ENCODE data around the gene ZNF37A. TPM values are rescaled to one million over a fixed set of nuclear protein-coding genes. Genes with fewer than 3 reads are reported as not detected.
"Not testable (repeated sequence)": the region's sequence is repeated elsewhere in the genome, so short reads cannot be mapped to it uniquely, and the experiment has no call there.

The ZNF37A gene
- total RNA-seq, 1 donor from 2014 or later, result 21.1 TPM

GRCh38 chr10:38119038-38119437, 24.9 kb downstream of the ZNF37A start:
- no peak for DNase-seq
- Mint-ChIP-seq H3K27me3 (ENCODE audit: unreplicated experiment) (no peaks in the 10 kb centered on the region), H3K36me3 (ENCODE audit: unreplicated experiment) (peaks cover 77% of the 10 kb centered on the region), H3K4me1 (ENCODE audit: low read depth, unreplicated experiment) (no peaks in the 10 kb centered on the region), H3K9me3 (ENCODE audit: unreplicated experiment) (peaks cover 52% of the 10 kb centered on the region), H3K27ac (ENCODE audit: unreplicated experiment) (no peak overlapping the region), H3K4me3 (ENCODE audit: unreplicated experiment) (no peak overlapping the region)
- TF ChIP-seq CTCF (IDR thresholded peaks at IDR 0.05; ENCODE audit: partially characterized antibody, unreplicated experiment), result no peak

- Mint-ChIP-seq H3K9me3 (ENCODE audit: unreplicated experiment) (peaks cover 14% of the 10 kb centered on the region), H3K36me3 (ENCODE audit: unreplicated experiment) (peaks cover 37% of the 10 kb centered on the region), H3K4me1 (ENCODE audit: low read depth, unreplicated experiment) (no peaks in the 10 kb centered on the region), H3K4me3 (ENCODE audit: unreplicated experiment) (no peak overlapping the region), H3K27ac (ENCODE audit: unreplicated experiment) (no peak overlapping the region), H3K27me3 (ENCODE audit: unreplicated experiment) (no peaks in the 10 kb centered on the region)
- no peak for TF ChIP-seq CTCF (IDR thresholded peaks at IDR 0.05; ENCODE audit: partially characterized antibody, unreplicated experiment)
- DNase-seq, result no peak
Measured at GRCh38 chr10:38127812-38128211, 33.7 kb downstream of the ZNF37A start.

GRCh38 chr10:38143587-38143986, 49.5 kb downstream of the ZNF37A start:
- DNase-seq, result no peak
- no peak overlapping the region for H3K4me3 Mint-ChIP-seq (ENCODE audit: unreplicated experiment)
- H3K4me1 Mint-ChIP-seq (ENCODE audit: low read depth, unreplicated experiment), result no peaks in the 10 kb centered on the region
- H3K9me3 Mint-ChIP-seq (ENCODE audit: unreplicated experiment), result peaks cover 17% of the 10 kb centered on the region
- H3K36me3 Mint-ChIP-seq (ENCODE audit: unreplicated experiment), result peaks cover 10% of the 10 kb centered on the region
- H3K27me3 Mint-ChIP-seq (ENCODE audit: unreplicated experiment), result no peaks in the 10 kb centered on the region
- no peak overlapping the region for H3K27ac Mint-ChIP-seq (ENCODE audit: unreplicated experiment)
- TF ChIP-seq CTCF (IDR thresholded peaks at IDR 0.05; ENCODE audit: partially characterized antibody, unreplicated experiment), result no peak

GRCh38 chr10:38146579-38147333, 52.6 kb downstream of the ZNF37A start:
- Mint-ChIP-seq H3K27ac (ENCODE audit: unreplicated experiment) (no peak overlapping the region), H3K4me3 (ENCODE audit: unreplicated experiment) (no peak overlapping the region), H3K36me3 (ENCODE audit: unreplicated experiment) (peaks cover 9% of the 10 kb centered on the region), H3K27me3 (ENCODE audit: unreplicated experiment) (peaks cover 2% of the 10 kb centered on the region), H3K9me3 (ENCODE audit: unreplicated experiment) (peaks cover 18% of the 10 kb centered on the region), H3K4me1 (ENCODE audit: low read depth, unreplicated experiment) (no peaks in the 10 kb centered on the region)
- no peak for TF ChIP-seq CTCF (IDR thresholded peaks at IDR 0.05; ENCODE audit: partially characterized antibody, unreplicated experiment)
- no peak for DNase-seq

GRCh38 chr10:38147686-38148085, 53.5 kb downstream of the ZNF37A start:
- Mint-ChIP-seq H3K4me3 (ENCODE audit: unreplicated experiment) (no peak overlapping the region), H3K27me3 (ENCODE audit: unreplicated experiment) (peaks cover 4% of the 10 kb centered on the region), H3K4me1 (ENCODE audit: low read depth, unreplicated experiment) (no peaks in the 10 kb centered on the region), H3K36me3 (ENCODE audit: unreplicated experiment) (peaks cover 9% of the 10 kb centered on the region), H3K27ac (ENCODE audit: unreplicated experiment) (no peak overlapping the region), H3K9me3 (ENCODE audit: unreplicated experiment) (peaks cover 19% of the 10 kb centered on the region)
- no peak for DNase-seq
- no peak for TF ChIP-seq CTCF (IDR thresholded peaks at IDR 0.05; ENCODE audit: partially characterized antibody, unreplicated experiment)

- not testable (repeated sequence) for DNase-seq; H3K36me3 Mint-ChIP-seq (ENCODE audit: unreplicated experiment); H3K4me1 Mint-ChIP-seq (ENCODE audit: low read depth, unreplicated experiment); H3K27ac Mint-ChIP-seq (ENCODE audit: unreplicated experiment); H3K4me3 Mint-ChIP-seq (ENCODE audit: unreplicated experiment); H3K27me3 Mint-ChIP-seq (ENCODE audit: unreplicated experiment)
- peaks cover 13% of the 10 kb centered on the region for H3K9me3 Mint-ChIP-seq (ENCODE audit: unreplicated experiment)
Measured at GRCh38 chr10:38150891-38151463, 56.8 kb downstream of the ZNF37A start.

Measured in glutamatergic neuron (in vitro differentiated cells).